Hematopoietic multipotent progenitor cell treated with erythropoietin and hydrocortisone succinate and interleukin-3 and kit ligand, for 15 days (in vitro differentiated cells): ENCODE measurements around the gene KCNH3.

ENCODE experiments used
- DNase-seq: peaks from one replicate; pipeline ENCODE4 v3.0.0-alpha.2; 2015; ENCODE audit warnings: low spot score

KCNH3 gene

DNA sequence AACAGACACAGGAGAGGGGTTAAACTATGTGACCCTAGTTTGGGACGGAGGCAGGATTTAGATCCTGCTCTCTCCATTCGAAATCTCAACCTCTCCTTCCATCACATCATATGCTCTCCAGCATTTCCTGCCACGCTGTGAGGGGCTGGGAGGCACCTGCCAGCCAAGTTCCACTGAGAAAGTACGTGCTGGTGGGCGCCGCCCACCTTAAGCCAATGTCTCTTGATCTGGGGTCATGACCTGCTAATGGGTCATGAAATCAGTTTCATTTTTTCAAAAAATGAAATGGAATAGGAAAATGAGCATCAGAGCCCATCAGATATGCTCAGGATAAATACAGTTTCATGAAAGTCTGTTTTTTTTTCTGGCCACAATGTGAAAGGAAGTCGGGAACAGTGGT, 21.9 kb downstream of the KCNH3 start:
- no peak for DNase-seq

GRCh38 chr12:49562233-49562632, 23.4 kb downstream of the KCNH3 start:
- DNase-seq = no peak

DNA sequence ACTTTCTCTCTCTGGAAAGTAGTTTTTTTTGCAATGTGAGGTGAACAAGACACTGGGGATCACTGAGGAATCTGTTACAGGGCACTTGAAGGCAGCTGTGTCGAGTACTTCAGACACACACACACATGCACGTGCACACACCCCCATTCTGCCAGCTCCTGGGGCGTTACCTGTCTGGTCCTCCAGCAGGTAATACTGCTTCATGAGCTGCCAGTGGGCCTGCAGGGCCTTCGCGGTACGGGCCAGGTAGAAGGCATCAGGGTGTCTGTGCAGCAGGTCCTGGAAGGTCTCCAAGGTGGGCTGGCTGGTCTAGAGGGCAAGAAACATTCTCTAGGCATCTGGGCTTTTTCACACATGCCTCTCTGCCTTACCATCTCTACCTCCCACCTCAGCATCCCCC, 24.0 kb downstream of the KCNH3 start:
- no peak for DNase-seq

DNA sequence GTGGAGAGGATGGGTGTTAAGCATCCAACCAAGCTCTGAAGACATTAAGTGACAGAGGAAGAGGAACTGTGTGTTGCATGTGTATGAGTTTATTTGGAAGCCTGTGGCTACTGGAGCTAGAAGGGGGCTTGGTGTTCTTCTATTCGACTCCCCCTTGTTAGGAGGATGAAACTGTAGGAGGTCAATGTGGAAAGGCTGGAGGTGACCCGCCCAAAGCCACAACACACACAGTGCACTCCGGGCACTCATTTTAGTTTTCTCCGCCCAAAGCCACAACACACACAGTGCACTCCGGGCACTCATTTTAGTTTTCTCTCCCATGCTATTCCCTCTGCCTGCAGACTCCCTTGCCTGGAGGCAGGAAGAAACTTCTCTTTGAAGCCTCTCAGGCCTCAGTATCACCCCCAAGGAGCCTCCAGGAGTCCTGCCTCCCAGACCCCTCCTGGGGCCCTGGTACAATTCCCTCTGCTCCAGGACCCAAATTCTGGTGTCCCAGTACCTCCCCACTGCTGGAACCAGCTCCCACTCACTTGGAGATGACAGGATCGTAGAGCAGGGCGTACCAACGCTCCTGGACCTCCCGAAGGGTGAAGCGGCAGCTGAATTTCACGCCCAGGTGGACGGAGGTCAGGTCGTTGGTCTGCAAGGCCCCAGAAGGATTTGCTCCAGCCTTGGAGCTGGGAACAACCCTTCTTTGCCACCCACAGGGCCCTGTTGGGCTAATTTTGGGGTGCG, 25.3 kb downstream of the KCNH3 start:
- DNase-seq = no peak

- DNase-seq = no peak
Observed at GRCh38 chr12:49564686-49565405, 26.0 kb downstream of the KCNH3 start.

DNA sequence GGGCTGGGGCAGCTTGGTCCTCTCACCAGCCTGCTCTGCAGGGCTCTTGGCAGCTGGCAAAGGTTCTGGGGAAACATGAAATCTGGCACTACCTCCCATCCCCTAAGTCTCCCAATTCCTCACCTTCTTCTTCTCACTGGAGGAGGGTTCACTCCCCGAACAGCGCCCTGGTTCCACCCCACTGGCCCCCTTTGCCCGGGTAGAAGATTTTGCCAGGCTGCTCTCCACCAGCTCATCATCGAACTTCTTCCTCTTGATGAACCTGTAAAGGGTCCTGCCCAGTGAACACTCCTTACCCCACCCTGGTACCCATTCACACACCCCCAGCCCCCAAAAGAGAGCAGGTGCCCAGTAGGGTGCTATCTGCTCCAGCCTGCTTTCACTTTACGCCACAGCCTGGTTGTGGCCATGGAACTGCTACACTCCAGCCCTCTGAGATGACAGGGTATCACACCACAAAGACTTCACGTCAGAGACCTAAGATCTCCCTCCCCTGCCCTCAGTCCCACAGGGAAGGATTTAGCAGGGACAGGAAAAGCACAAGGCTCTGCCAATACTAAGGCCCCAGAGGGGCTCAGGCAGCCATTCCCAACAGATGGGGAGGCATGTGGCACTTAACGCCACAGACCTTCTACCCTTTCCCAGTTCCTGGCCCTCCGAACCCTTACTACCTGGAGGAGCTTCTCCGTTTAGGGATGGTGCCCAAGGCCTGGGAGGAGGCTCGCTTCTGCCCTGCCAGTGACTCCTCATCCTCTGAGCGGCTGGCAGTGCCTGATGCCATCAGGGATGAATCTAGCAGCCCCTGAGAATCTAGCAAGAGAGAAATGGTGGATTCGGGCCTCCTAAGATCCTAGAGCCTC, 26.8 kb downstream of the KCNH3 start:
- DNase-seq = no peak

- DNase-seq = no peak
Observed at GRCh38 chr12:49566361-49566760, 27.5 kb downstream of the KCNH3 start.

- no peak for DNase-seq
Observed at GRCh38 chr12:49567302-49567610, 28.4 kb downstream of the KCNH3 start.

DNA sequence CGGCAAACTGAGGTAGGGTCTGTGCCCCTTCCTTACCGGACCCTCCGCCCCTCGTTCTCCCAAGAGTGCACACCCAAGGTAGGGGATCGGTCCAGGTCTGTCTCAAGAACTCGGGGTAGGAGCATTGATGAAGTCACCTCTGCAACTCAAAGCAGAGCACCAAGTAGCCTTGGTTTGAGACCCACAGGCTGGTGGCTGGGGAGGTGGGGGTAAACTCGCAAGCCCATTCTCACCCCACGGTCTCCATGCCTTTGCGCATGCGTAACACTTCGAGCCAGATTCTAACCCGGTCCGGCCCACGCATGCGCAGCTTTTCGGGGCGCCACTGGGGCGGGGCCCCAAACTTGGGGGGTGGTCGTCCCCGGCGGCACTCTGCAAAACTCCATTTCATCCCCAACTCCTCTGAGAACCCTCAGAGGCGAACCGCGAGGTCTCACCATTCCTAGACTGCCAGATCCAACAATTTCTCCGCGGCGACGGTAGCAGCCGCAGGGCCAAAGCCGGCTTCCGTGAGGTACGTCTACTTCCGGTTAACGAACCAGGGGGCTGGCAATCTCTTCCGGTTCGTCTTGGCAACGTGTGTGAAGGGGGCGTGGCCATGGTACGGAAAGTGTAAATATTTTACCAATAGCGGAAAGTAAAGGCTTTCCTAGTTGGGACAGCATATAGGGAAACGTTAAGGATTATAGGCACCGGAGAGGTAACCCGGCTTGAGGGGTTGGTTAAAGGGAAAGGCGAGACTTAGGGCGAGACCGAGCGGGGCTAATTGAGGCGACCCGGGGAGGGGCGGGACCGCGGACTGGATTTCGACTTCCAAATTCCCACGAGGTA, 29.0 kb downstream of the KCNH3 start, which contains the start of gene MCRS1:
Gene MCRS1, minus strand, starts transcription at position 532 of the 831 bp plus-strand sequence. CDS start 1,411 bp downstream, outside the sequence.
- peak; percentile 96 for DNase-seq

DNA sequence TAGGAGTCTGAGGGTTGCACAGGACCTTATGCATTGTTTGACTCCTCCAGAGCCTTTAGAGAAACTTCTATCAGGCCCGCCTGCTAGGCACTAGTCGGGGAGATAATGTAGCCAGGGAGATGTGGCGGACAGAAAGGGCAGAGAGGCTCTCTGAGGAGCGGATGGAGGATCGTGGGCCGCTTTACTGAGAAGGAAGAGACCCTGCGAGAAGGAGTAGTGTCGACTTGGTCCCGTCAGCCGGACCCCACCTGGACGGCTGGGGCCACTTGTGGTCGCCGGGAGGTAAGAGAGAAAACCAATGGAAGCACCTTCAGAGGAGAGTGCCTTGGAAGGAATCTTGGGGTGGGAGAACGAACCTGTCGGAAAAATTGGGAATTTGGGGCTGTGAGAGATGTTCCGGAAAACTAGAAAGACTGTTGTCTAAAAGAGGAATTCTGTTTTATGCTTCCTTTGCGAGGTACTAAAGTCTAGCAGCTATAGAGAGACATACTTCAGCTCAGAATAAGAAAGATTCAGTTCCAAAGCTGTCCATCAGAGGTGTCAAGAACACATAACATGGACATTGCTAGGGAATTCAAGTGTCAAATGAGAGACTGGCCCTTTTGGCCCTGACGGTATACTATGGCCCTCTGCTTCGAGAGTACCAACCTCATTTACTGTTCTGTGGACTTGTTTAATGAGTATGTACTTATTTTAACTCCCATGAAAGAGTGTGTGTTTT, 29.8 kb downstream of the KCNH3 start:
- peak; percentile 41 for DNase-seq

DNA sequence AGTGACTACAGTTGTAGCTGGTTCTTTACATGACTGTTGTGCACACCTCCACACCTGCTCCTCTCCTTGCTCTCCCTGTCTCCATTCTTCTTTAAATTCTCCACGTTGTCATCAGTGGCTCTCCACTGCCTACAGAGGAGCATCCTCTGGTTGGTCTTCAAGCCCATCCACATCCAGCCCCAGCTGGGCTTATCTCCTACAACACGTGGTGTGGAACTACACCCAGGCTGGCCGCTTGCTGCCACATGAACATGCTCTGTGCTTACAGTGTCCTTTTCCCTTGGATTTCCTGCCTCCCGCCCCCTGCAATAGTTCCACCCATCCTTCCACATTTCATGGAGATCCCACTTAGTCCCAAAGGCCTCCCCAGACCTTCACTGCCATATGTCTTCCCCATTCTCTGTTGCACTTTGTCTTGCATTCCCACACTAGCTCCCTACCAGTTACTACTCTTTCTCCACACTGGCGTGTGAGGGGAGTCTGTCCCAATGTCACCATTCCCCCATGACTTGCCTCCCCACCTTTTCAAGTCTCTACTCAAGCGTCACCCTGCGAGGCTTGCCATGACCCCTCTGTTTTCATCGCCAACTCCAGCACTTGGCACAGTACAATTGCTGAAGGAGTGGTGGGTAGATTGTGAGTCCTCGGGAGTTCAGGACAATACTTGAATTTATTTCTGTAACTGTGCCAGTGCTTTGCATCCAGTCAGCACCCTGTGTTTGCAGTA, 38.9 kb downstream of the KCNH3 start:
- no peak for DNase-seq

- no peak for DNase-seq
Observed at GRCh38 chr12:49578471-49579112, 39.8 kb downstream of the KCNH3 start.

DNA sequence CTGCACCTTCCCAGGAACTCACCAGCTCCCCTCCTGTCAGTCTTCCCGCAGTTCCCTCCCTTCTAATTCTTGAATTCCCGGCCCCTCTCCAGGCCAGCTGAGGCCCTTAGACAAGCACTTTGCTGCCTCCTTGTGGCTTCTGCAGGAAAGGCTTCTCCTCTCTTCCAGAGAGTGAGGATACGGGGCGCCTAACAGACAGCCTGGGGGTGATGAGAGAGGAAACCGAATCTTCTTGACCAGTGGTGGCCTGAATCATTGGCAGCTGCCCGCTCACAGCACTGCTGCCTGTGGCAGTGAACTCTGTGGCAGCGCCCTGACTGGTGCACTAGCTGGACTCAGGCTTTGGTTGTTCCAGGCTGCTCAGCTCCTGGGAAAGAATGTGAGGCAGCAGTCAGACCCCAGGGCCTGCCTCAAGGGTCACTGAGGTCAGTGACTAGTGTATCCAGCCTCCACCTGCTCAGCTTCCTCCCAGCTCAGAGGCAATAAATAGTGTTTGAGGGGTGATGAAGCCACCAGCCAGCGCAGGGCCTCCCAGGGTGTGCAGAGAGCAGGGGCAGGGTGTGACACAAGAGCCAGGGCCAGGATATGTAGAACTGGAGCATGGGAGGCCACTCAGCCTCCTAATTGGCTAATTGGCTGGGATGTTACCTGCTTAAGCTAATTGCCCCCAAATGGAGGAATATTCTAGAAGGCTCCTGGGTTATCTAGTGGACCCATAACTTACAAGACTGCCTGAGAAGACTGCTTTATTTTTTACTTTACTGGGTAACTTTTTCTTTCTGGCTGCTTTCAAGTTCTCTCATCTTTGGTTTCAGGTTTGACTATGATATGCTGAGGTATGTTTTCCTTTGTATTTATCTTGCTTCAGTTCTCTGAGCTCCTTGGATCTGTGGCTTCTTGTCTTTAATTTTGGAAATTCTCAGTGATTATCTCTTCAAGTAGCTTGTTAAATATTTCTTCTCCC, 42.0 kb downstream of the KCNH3 start:
- DNase-seq = peak; percentile 67

- no peak for DNase-seq
Observed at GRCh38 chr12:49582201-49582600, 43.4 kb downstream of the KCNH3 start.

- no peak for DNase-seq
Observed at GRCh38 chr12:49582850-49583249, 44.0 kb downstream of the KCNH3 start.

- no peak for DNase-seq
Observed at GRCh38 chr12:49583366-49584094, 44.7 kb downstream of the KCNH3 start.

DNA sequence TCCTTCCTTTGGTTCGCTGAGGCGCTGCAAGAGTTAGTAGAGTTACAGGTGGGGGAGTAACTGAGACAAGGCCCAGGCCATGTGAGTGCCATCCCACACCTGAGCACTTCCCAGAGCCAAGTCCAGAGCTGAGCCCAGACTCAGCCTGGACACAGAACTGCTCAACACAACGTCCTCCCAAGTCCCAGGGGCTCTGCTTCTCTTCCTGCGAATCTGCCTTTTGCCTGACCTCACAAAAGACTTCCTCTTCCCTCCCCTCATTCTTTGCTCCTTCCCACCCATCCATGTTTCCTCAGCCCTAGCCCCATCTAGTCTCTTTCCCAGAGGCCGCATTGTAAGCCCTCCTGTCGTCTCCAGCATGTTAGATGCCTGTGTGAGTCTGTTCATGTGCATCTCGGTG, 45.8 kb downstream of the KCNH3 start:
- no peak for DNase-seq
